ENCODE data around the gene SLC9A9.

The SLC9A9 gene

GRCh38 chr3:143576568-143577270 lies 271.5 kb downstream of the SLC9A9 start:
- TF ChIP-seq CTCF (IDR thresholded peaks at IDR 0.05; ENCODE audit: control insufficient read depth, insufficient read depth, low read depth, low read length, missing control alignments) = no peak
- DNase-seq (ENCODE audit: low read depth) = no peak
- H3K4me3 ChIP-seq (ENCODE audit: control insufficient read depth, low read depth, low read length) = no peak overlapping the region

DNA sequence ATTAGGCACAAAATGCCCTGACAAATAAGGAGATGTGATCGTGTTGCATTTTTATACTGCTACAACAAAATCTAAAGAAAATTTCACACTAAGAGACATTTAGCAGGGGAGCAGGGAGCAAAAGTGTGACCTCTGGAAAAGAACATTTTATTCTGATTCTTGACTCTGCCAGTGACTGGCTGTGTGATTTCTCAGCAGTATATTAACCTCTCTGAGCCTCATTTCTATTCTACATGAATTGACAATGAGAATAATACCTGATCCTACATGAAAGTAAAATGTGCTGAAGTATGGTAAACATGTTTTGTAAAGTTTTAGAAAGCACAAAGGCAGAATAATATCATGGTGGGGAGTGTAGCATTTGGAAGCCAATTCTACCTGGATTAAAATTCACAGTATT lies 273.3 kb downstream of the SLC9A9 start:
- no peak overlapping the region for H3K4me3 ChIP-seq (ENCODE audit: control insufficient read depth, low read depth, low read length)

GRCh38 chr3:143573610-143574303 lies 274.5 kb downstream of the SLC9A9 start:
- no peak for TF ChIP-seq CTCF (IDR thresholded peaks at IDR 0.05; ENCODE audit: control insufficient read depth, insufficient read depth, low read depth, low read length, missing control alignments)
- DNase-seq (ENCODE audit: low read depth) = no peak

More for the DNA sequence above, 273.3 kb downstream of the SLC9A9 start:
- TF ChIP-seq CTCF (IDR thresholded peaks at IDR 0.05; ENCODE audit: control insufficient read depth, insufficient read depth, low read depth, low read length, missing control alignments) = no peak
- no peak for DNase-seq (ENCODE audit: low read depth)

DNA sequence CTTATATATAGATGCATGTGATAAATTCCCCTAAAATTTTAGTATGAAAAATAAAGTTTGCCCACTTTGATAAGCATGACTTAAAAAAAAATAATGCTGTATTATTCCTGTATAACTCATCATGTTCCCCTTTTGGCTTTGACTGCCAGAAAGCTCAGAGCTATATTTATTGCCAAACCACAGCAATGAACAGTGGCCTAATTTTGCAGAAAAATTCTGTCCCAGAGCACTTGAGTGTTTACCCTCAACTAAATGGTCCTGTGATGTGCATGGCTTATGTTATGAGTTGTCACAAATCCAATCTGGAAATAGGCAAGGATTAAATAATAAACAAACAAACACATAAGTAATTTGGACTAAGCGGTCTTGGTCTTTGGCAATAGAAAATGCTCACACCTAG lies 276.7 kb downstream of the SLC9A9 start:
- TF ChIP-seq CTCF (IDR thresholded peaks at IDR 0.05; ENCODE audit: control insufficient read depth, insufficient read depth, low read depth, low read length, missing control alignments) = no peak
- DNase-seq (ENCODE audit: low read depth) = peak; percentile 13
- no peak overlapping the region for H3K4me3 ChIP-seq (ENCODE audit: control insufficient read depth, low read depth, low read length)

More at GRCh38 chr3:143573610-143574303, 274.5 kb downstream of the SLC9A9 start:
- no peak overlapping the region for H3K4me3 ChIP-seq (ENCODE audit: control insufficient read depth, low read depth, low read length)

DNA sequence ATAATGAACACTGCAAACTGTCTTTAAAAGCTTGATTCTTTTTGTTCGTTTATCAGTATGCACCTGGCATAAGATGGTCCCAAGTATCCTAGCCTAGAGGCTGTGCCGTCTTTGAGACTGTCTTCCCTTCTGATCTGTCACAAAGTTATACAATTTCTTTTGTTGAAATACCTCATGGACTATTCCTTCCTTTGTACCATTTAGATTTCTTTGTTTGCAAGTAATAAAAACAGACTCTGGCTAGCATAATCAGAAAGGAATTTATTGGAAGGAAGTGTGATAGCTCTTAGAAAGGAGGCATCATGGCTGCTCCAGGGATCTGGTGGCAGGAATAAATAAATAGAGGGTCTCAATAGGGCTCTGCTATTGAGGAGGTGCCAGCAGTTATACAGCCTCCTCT lies 280.4 kb downstream of the SLC9A9 start:
- no peak for TF ChIP-seq CTCF (IDR thresholded peaks at IDR 0.05; ENCODE audit: control insufficient read depth, insufficient read depth, low read depth, low read length, missing control alignments)
- H3K4me3 ChIP-seq (ENCODE audit: control insufficient read depth, low read depth, low read length) = no peak overlapping the region
- DNase-seq (ENCODE audit: low read depth) = no peak

DNA sequence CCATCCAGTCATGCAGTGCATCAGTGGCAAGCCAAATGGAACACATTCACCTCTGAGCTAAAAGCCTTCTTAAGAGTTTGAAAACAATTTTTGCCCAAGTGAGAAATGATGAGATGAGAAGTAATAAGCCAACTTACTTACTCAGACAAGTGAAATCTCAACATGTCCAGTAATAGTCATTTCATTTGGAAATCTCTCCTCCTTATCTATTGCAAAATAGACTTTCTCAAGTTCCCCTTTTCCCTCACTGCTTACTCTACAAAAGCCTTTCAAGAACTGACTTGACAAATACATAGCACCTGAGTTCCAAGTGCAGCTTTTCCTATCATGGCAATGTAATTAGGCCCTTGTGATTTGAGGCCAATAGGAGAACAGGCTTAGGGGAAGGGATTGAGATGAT lies 282.3 kb downstream of the SLC9A9 start:
- peak; percentile 29 for DNase-seq (ENCODE audit: low read depth)
- H3K4me3 ChIP-seq (ENCODE audit: control insufficient read depth, low read depth, low read length) = no peak overlapping the region
- TF ChIP-seq CTCF (IDR thresholded peaks at IDR 0.05; ENCODE audit: control insufficient read depth, insufficient read depth, low read depth, low read length, missing control alignments) = no peak

All from AG09309 (cell line).